ENCODE data around the gene SREBF2. TPM values are rescaled to one million over a fixed set of nuclear protein-coding genes. Genes with fewer than 3 reads are reported as not detected.

Gene SREBF2
- total and polyA plus RNA-seq, 2 donors (not counting 1 experiment from before 2014, with no cell fraction given): 116 to 287 TPM

GRCh38 chr22:41826021-41826420 is 6.9 kb upstream of the SREBF2 start:
- Mint-ChIP-seq H3K27ac (no peak overlapping the region), H3K27me3 (no peaks in the 10 kb centered on the region), H3K9me3 (ENCODE audit: insufficient read depth) (no peaks in the 10 kb centered on the region), H3K4me3 (no peak overlapping the region), H3K4me1 (peaks cover 19% of the 10 kb centered on the region)
- Histone ChIP-seq H2AFZ (ENCODE audit: insufficient read depth, low read depth, low read length, poor library complexity, severe bottlenecking) (no peak overlapping the region), H3K27me3 (replicated peaks in 1 of 4; ENCODE audit: control extremely low read depth in 1 of 4, control insufficient read depth in 3 of 4, insufficient read depth in 4 of 4, low read length in 3 of 4) (no peaks in the 10 kb centered on the region), H3K36me3 (replicated peaks in 1 of 2; ENCODE audit: control extremely low read depth in 1 of 2, control insufficient read depth in 1 of 2, extremely low read depth in 1 of 2, insufficient read depth in 2 of 2, low read length in 1 of 2) (peaks cover 0 to 18% of the 10 kb centered on the region in 2 experiments), H3K4me2 (replicated peaks; ENCODE audit: low read depth, low read length, poor library complexity, severe bottlenecking) (no peak overlapping the region), H3K9ac (ENCODE audit: low read length) (no peak overlapping the region), H4K20me1 (ENCODE audit: control insufficient read depth, insufficient read depth, low read length, poor library complexity, severe bottlenecking) (no peaks in the 10 kb centered on the region), H3K79me2 (ENCODE audit: control insufficient read depth, insufficient read depth, low read length) (peaks cover 14% of the 10 kb centered on the region), H3K4me1 (ENCODE audit: control insufficient read depth in 2 of 2, insufficient read depth in 2 of 2, low read length in 2 of 2) (peaks cover 0 to 6% of the 10 kb centered on the region in 2 donors), H3K27ac (ENCODE audit: low read length in 2 of 2) (no peak overlapping the region), H3K9me3 (ENCODE audit: control extremely low read depth in 1 of 3, control insufficient read depth in 2 of 3, insufficient read depth in 1 of 3, low read length in 2 of 3) (no peaks in the 10 kb centered on the region), H3K4me3 (ENCODE audit: control extremely low read depth in 1 of 5, extremely low read depth in 1 of 5, insufficient read depth in 1 of 5, low read depth in 2 of 5, low read length in 4 of 5) (no peak overlapping the region)
- 91% methylated on average over 3 of the region's 3 CpGs for WGBS (ENCODE audit: insufficient coverage)
- DNase-seq: no peak
- intact Hi-C loops (cut with micrococcal nuclease): no loop called here
- CTCF ChIA-PET: interaction anchor here (0.7 to 3.1 kb wide), 6 partner anchors 84 to 129 kb away, joined by 3 to 27 read pairs (median 6); partner anchors contain the start of genes CENPM and MEI1
- no peak for TF ChIP-seq EZH2 (IDR thresholded peaks at IDR 0.05; ENCODE audit: borderline replicate concordance, insufficient read depth, low read depth, low read length, poor library complexity, severe bottlenecking)
- no peak for TF ChIP-seq CTCF (IDR thresholded peaks at IDR 0.05)
- POLR2A ChIA-PET: interaction anchor here (0.9 to 1.1 kb wide), 3 partner anchors 54 to 120 kb away, joined by 3 to 4 read pairs (median 4); no protein-coding TSS in a partner anchor
- no peak for ATAC-seq (ENCODE audit: low read depth)
